ENCODE results near the gene SRCAP.

DNA sequence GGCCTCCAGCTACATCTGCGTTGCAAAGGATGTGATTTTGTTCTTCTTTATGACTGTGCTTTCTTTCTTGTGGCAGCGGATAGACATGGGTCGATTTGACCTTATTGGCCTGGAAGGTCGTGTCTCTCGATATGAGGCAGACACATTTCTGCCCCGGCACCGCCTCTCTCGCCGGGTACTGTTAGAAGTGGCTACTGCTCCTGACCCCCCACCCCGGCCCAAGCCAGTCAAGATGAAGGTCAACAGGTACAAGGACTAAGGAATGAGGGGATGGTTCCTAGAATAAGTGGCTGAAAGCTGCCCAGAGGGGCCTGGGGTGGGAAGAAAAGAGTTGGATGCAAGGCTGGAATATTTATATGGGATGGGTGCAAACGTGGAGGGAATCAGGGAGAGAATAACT lies 21.1 kb downstream of the SRCAP start:
- TF ChIP-seq POLR2AphosphoS5 (IDR thresholded peaks at IDR 0.05) (no peak), CTCF (IDR thresholded peaks at IDR 0.05) (no peak), EP300 (IDR thresholded peaks at IDR 0.05; ENCODE audit: low read depth) (no peak), POLR2A (IDR thresholded peaks at IDR 0.05) (no peak)

All from transverse colon (tissue), 4 donors.